NCI-H1694 treated with DMSO at 0.1 percent for 48 hours (cell line): Measurements from ENCODE around the gene FANCC.

Source experiments
- DNase-seq: peaks from one replicate; lab custom pipeline; 2025; lab: John Stamatoyannopoulos, UW

Gene FANCC

GRCh38 chr9:95143591-95144561 lies 173.6 kb downstream of the FANCC start:
- DNase-seq = no peak

DNA sequence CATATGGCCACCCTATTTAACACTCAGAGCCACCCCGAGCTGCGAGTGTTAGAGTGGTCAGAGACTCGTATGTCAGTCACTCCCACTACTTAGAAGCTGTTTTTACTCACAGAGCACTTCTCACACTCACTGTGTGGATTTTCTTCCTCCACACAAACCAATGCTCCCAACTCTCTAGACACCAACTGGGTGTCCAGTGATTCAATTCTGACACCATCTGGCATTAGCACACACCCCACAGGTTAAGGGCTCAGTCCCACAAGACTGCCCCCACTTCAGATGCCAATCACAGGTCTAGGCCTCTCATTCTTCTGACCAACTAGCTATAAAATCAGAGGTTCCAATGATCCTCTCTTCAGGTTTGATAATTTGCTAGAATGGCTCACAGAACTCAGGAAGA lies 174.8 kb downstream of the FANCC start:
- DNase-seq = no peak

GRCh38 chr9:95142315-95142714 lies 175.2 kb downstream of the FANCC start:
- DNase-seq = no peak

- no peak for DNase-seq
Observed at GRCh38 chr9:95140821-95141220, 176.7 kb downstream of the FANCC start.

GRCh38 chr9:95139126-95139525 lies 178.4 kb downstream of the FANCC start:
- DNase-seq = no peak

- DNase-seq = peak; percentile 62
Observed at GRCh38 chr9:95138474-95138873, 179.0 kb downstream of the FANCC start.

DNA sequence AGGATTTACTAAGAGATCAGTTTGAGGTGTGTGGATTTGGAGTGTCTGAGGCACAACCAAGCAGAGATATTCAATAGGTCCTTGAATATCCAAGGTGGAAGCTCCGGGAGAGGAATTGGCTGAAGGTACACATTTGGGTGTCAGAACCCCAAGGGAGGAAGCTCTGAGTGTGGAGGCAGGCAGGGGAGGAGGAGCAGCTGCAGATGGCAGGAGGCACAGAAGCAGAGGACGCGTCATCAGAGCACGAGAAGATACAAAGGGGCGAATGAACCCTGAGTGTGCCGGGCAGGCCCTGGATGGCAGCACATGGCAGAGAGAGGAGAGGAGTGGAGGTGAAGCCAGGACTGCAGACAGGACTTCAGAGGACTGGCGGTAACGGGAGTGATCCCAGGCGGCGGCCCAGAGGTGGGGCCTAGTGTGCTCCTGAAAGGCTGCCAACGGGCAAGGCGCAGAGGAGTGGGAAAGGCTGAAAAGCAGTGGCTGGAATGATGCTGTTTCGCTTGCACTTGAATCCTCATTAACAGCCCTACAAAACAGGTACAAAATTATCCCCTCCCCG lies 179.8 kb downstream of the FANCC start:
- no peak for DNase-seq

GRCh38 chr9:95135756-95136155 lies 181.8 kb downstream of the FANCC start:
- DNase-seq = no peak

- no peak for DNase-seq
Observed at GRCh38 chr9:95134457-95134881, 183.0 kb downstream of the FANCC start.

GRCh38 chr9:95133325-95133705 lies 184.2 kb downstream of the FANCC start:
- DNase-seq = no peak

GRCh38 chr9:95132366-95133324 lies 184.9 kb downstream of the FANCC start:
- no peak for DNase-seq

DNA sequence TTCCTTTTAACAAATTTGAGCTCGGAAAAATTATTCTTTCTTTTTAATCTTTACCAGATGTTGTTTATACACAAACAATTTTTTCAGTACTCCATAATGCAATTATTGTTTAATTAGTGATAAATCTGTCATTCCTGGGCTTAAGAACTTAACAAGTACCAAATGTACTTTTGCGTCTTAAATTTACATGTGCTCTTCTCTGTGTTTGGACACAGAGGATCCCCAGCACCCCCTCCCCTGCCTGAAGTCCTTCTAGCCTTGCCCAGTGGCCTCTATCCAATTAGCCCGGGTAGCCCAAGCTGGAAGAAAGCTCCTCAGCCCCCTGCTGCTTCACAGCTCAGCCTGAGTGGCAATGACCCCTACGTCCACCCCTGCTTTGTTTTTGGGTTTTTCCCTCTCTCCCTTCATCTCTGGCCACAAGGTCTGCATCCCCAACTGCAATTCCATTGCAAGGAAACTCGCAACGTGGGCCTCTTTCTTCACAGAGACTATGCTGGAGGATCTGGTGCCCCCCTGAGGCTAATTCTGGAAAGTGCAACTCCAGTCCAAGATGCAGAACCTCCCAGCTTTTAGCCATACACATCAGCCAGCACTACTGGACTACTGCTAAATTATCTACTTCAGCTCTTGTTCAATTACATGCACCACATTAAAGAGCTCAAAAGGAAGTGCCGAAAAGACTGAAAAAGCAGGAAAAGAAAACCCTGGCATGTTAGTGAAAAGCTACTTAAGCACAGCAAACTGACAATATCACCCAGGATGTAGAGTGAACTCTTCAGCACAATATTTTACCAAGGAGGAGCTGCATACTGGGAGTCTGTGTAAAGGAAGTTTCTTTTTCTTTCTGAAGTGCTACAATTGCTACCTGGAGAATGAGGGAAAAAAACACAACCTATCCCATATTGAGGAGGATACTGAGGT lies 186.2 kb downstream of the FANCC start:
- DNase-seq = peak; percentile 44

GRCh38 chr9:95130484-95130883 lies 187.0 kb downstream of the FANCC start:
- no peak for DNase-seq

DNA sequence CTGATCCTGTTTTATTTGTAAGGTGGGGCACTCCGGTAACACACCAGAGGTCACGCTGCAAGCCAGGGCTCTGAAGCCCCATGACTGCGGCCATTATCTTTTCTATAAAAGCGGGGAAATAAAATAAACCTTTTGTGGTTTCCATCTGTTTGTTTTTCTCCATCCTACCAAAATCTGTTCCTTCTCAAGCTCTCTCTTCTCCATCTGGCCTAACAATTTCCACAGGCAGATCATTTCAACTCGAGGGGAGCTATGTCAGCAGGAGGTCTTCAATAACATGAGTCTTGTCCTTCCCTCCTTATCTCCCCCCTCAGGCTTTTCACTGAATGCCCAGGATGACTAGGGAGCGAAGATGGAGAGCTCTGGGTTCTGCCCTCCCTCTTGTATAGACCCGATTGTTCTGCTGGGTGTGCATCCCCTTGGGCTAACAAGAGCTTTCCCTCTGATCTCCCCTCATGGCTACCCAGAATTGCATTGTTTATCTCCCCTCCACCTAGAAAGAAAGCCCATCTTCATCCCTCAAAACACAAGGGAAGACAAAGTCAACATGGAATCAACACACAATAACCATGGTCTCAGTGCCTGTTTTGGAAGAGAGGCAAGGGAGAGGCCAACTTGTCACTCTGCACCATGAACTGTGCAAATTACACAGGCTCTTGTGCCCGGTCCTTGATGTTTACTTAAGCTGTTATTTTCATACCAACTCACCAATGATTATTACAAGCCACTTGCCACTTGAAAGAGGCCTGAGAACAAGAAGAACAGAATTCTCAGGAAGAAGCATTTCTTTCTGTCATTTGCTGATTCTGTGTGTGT lies 187.8 kb downstream of the FANCC start:
- peak; percentile 37 for DNase-seq

- DNase-seq = no peak
Observed at GRCh38 chr9:95128177-95128524, 189.4 kb downstream of the FANCC start.

- no peak for DNase-seq
Observed at GRCh38 chr9:95127249-95128176, 190.0 kb downstream of the FANCC start.

DNA sequence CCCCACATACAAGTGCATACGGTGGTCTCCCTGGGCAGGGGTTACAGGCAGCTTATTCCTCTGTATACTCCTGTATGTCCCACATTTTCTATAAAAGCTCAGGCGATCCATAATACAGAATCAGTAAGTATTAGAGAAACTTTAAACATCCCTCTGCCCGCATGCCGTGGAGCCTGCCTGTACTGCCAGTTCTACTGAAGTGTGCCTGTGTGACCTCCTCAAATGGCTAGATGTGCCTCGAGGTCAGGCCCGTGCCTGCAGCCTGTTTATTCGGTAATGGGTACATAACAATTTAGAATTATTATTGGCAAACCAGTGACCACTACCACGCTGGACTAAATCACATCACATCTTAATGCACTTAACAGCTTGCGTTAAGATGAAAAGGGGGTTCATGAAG lies 190.8 kb downstream of the FANCC start:
- DNase-seq = no peak

- no peak for DNase-seq
Observed at GRCh38 chr9:95125652-95126051, 191.9 kb downstream of the FANCC start.
